Measurements from ENCODE around the gene DLG2. TPM values are rescaled to one million over a fixed set of nuclear protein-coding genes. Genes with fewer than 3 reads are reported as not detected.

Gene DLG2
- total and polyA plus RNA-seq, 9 of the 15 experiments (the other 6 are each of a cell fraction or from before 2014, with no cell fraction given): 0.52 to 1.6 (median 0.95) TPM

GRCh38 chr11:83483808-83484207 lies 2143.3 kb downstream of the DLG2 start (continued):
- no peak for TF ChIP-seq ZBTB40 (IDR thresholded peaks at IDR 0.05)
- no peak for TF ChIP-seq ZBTB40 (CRISPR knock-in tag; IDR thresholded peaks at IDR 0.05)
- TF ChIP-seq FOXO4 (CRISPR knock-in tag; IDR thresholded peaks at IDR 0.05): no peak
- no peak for TF ChIP-seq KLF1 (tag; IDR thresholded peaks at IDR 0.05)
- no peak for TF ChIP-seq POLR3G (IDR thresholded peaks at IDR 0.05; ENCODE audit: extremely low read depth, insufficient read length, insufficient replicate concordance)
- TF ChIP-seq ZNF511 (CRISPR knock-in tag; IDR thresholded peaks at IDR 0.05): no peak
- TF ChIP-seq ZFPM2 (CRISPR knock-in tag; IDR thresholded peaks at IDR 0.05): no peak
- no peak for TF ChIP-seq GATAD2B (IDR thresholded peaks at IDR 0.05; ENCODE audit: borderline replicate concordance)
- TF ChIP-seq MYC (IDR thresholded peaks at IDR 0.05; ENCODE audit: low read depth, low read length): no peak
- TF ChIP-seq MYC (CRISPR knock-in tag; IDR thresholded peaks at IDR 0.05; ENCODE audit: borderline replicate concordance, low read depth): no peak
- no peak for TF ChIP-seq CBFA2T2 (conservative IDR thresholded peaks at IDR 0.05)
- no peak for TF ChIP-seq ZBTB49 (CRISPR knock-in tag; IDR thresholded peaks at IDR 0.05; ENCODE audit: borderline replicate concordance)
- TF ChIP-seq TOE1 (IDR thresholded peaks at IDR 0.05; ENCODE audit: borderline replicate concordance): no peak
- no peak for TF ChIP-seq TOE1 (CRISPR knock-in tag; IDR thresholded peaks at IDR 0.05; ENCODE audit: borderline replicate concordance, low read depth)
- no peak for TF ChIP-seq KHSRP (IDR thresholded peaks at IDR 0.05)
- TF ChIP-seq CBX1 (IDR thresholded peaks at IDR 0.05; ENCODE audit: low read depth): no peak

All from K562 (cell line).